GM19324 (cell line): ENCODE results near the gene TTK.
"Not testable (repeated sequence)": the region's sequence is repeated elsewhere in the genome, so short reads cannot be mapped to it uniquely, and the experiment has no call there.

ENCODE experiments used
- ATAC-seq: cut with Tn5 transposase; IDR thresholded peaks from one replicate; pipeline ENCODE4 v1.9.1; 2021; ENCODE audit warnings: mild to moderate bottlenecking, moderate library complexity; ENCODE audit not compliant: unreplicated experiment, low FRiP score

TTK gene

GRCh38 chr6:80020381-80021120 lies 16.1 kb downstream of the TTK start:
- ATAC-seq, result no peak

GRCh38 chr6:80021131-80021530 lies 16.7 kb downstream of the TTK start:
- no peak for ATAC-seq

GRCh38 chr6:80021591-80021990 lies 17.1 kb downstream of the TTK start:
- ATAC-seq, result no peak

GRCh38 chr6:80022803-80023202 lies 18.4 kb downstream of the TTK start:
- ATAC-seq, result no peak

GRCh38 chr6:80028589-80028988 lies 24.1 kb downstream of the TTK start:
- ATAC-seq, result no peak

GRCh38 chr6:80029470-80029869 lies 25.0 kb downstream of the TTK start:
- peak; percentile 75 for ATAC-seq

GRCh38 chr6:80048220-80048619 lies 43.8 kb downstream of the TTK start:
- not testable (repeated sequence) for ATAC-seq

GRCh38 chr6:80060774-80061173 lies 56.3 kb downstream of the TTK start:
- ATAC-seq, result no peak

- ATAC-seq, result not testable (repeated sequence)
Observed at GRCh38 chr6:80068146-80068545, 63.7 kb downstream of the TTK start.

- ATAC-seq, result not testable (repeated sequence)
Observed at GRCh38 chr6:80070431-80070830, 66.0 kb downstream of the TTK start.

GRCh38 chr6:80077067-80077466 lies 72.6 kb downstream of the TTK start:
- no peak for ATAC-seq

GRCh38 chr6:80088637-80089036 lies 84.2 kb downstream of the TTK start:
- ATAC-seq, result no peak

- no peak for ATAC-seq
Observed at GRCh38 chr6:80091506-80091905, 87.1 kb downstream of the TTK start.
